ENCODE measurements around the gene ADCY2. TPM values are rescaled to one million over a fixed set of nuclear protein-coding genes. Genes with fewer than 3 reads are reported as not detected.

The ADCY2 gene
- total RNA-seq, 2 experiments from 2014 or later, result not detected

- Histone ChIP-seq H3K4me3 (ENCODE audit: low read depth, low read length, poor library complexity, severe bottlenecking) (no peak overlapping the region), H3K4me1 (ENCODE audit: insufficient read depth, low read length, poor library complexity, severe bottlenecking) (no peaks in the 10 kb centered on the region), H3K9me2 (ENCODE audit: insufficient read depth, low read length) (no peaks in the 10 kb centered on the region), H3K36me3 (ENCODE audit: insufficient read depth, low read length) (no peaks in the 10 kb centered on the region), H3K9me3 (ENCODE audit: low read length) (no peaks in the 10 kb centered on the region), H4K20me1 (ENCODE audit: insufficient read depth, low read length) (no peaks in the 10 kb centered on the region), H2AFZ (ENCODE audit: low read length) (no peak overlapping the region), H3K79me2 (ENCODE audit: insufficient read depth, low read depth, low read length) (no peaks in the 10 kb centered on the region), H3K27ac (ENCODE audit: low read depth, low read length, poor library complexity, severe bottlenecking) (no peak overlapping the region), H3K4me2 (ENCODE audit: low read length) (no peak overlapping the region)
- BruUV-seq (replicated peaks), result no TSS peak
- ChIA-PET CTCF (ENCODE audit: unreplicated experiment) (no interaction called here), POLR2A (no interaction called here)
- intact Hi-C loops (cut with micrococcal nuclease; ENCODE audit: unreplicated experiment), result no loop called here
- TF ChIP-seq CTCF (conservative IDR thresholded peaks at IDR 0.05; ENCODE audit: low read length), result no peak
- no peak for TF ChIP-seq EZH2phosphoT487 (IDR thresholded peaks at IDR 0.05; ENCODE audit: borderline replicate concordance, low read depth, low read length)
- no peak for DNase-seq (ENCODE audit: low spot score)
These were observed 238.9 kb downstream of the ADCY2 start for GRCh38 chr5:7634837-7635236.

GRCh38 chr5:7638456-7638855, 242.5 kb downstream of the ADCY2 start:
- POLR2A ChIA-PET, result no interaction called here
- H3K4me3 ChIP-seq (ENCODE audit: low read depth, low read length, poor library complexity, severe bottlenecking), result no peak overlapping the region
- no peaks in the 10 kb centered on the region for H3K4me1 ChIP-seq (ENCODE audit: insufficient read depth, low read length, poor library complexity, severe bottlenecking)
- H3K9me2 ChIP-seq (ENCODE audit: insufficient read depth, low read length), result no peaks in the 10 kb centered on the region
- H3K9me3 ChIP-seq (ENCODE audit: low read length), result no peaks in the 10 kb centered on the region
- H3K79me2 ChIP-seq (ENCODE audit: insufficient read depth, low read depth, low read length), result no peaks in the 10 kb centered on the region
- no peak for DNase-seq (ENCODE audit: low spot score)
- CTCF ChIA-PET (ENCODE audit: unreplicated experiment), result no interaction called here
- intact Hi-C loops (cut with micrococcal nuclease; ENCODE audit: unreplicated experiment), result no loop called here
- BruUV-seq (replicated peaks), result no TSS peak
- no peaks in the 10 kb centered on the region for H3K36me3 ChIP-seq (ENCODE audit: insufficient read depth, low read length)
- no peak for TF ChIP-seq CTCF (conservative IDR thresholded peaks at IDR 0.05; ENCODE audit: low read length)
- no peak for TF ChIP-seq EZH2phosphoT487 (IDR thresholded peaks at IDR 0.05; ENCODE audit: borderline replicate concordance, low read depth, low read length)
- H2AFZ ChIP-seq (ENCODE audit: low read length), result no peak overlapping the region
- no peak overlapping the region for H3K4me2 ChIP-seq (ENCODE audit: low read length)
- no peaks in the 10 kb centered on the region for H4K20me1 ChIP-seq (ENCODE audit: insufficient read depth, low read length)
- H3K27ac ChIP-seq (ENCODE audit: low read depth, low read length, poor library complexity, severe bottlenecking), result no peak overlapping the region

GRCh38 chr5:7642029-7642428, 246.1 kb downstream of the ADCY2 start:
- Histone ChIP-seq H4K20me1 (ENCODE audit: insufficient read depth, low read length) (no peaks in the 10 kb centered on the region), H2AFZ (ENCODE audit: low read length) (no peak overlapping the region), H3K79me2 (ENCODE audit: insufficient read depth, low read depth, low read length) (no peaks in the 10 kb centered on the region), H3K4me1 (ENCODE audit: insufficient read depth, low read length, poor library complexity, severe bottlenecking) (no peaks in the 10 kb centered on the region), H3K9me2 (ENCODE audit: insufficient read depth, low read length) (no peaks in the 10 kb centered on the region), H3K36me3 (ENCODE audit: insufficient read depth, low read length) (no peaks in the 10 kb centered on the region), H3K4me3 (ENCODE audit: low read depth, low read length, poor library complexity, severe bottlenecking) (no peak overlapping the region), H3K27ac (ENCODE audit: low read depth, low read length, poor library complexity, severe bottlenecking) (no peak overlapping the region), H3K4me2 (ENCODE audit: low read length) (no peak overlapping the region), H3K9me3 (ENCODE audit: low read length) (no peaks in the 10 kb centered on the region)
- TF ChIP-seq EZH2phosphoT487 (IDR thresholded peaks at IDR 0.05; ENCODE audit: borderline replicate concordance, low read depth, low read length), result no peak
- ChIA-PET POLR2A (interaction anchor here (0.7 kb wide), 1 partner anchor 126 kb away, joined by 4 read pairs; no protein-coding TSS in a partner anchor), CTCF (ENCODE audit: unreplicated experiment) (no interaction called here)
- BruUV-seq (replicated peaks), result no TSS peak
- intact Hi-C loops (cut with micrococcal nuclease; ENCODE audit: unreplicated experiment), result no loop called here
- no peak for DNase-seq (ENCODE audit: low spot score)

Measured in OCI-LY7 (cell line).